IPS DF 19.7 (cell line): Measurements from ENCODE around the gene ASB9.
"Not testable (repeated sequence)": the region's sequence is repeated elsewhere in the genome, so short reads cannot be mapped to it uniquely, and the experiment has no call there.

ENCODE experiments used
- DNase-seq: peaks from one replicate; pipeline ENCODE4 v3.0.0-alpha.2; 2013; ENCODE audit warnings: low read depth, low spot score

Gene ASB9

DNA sequence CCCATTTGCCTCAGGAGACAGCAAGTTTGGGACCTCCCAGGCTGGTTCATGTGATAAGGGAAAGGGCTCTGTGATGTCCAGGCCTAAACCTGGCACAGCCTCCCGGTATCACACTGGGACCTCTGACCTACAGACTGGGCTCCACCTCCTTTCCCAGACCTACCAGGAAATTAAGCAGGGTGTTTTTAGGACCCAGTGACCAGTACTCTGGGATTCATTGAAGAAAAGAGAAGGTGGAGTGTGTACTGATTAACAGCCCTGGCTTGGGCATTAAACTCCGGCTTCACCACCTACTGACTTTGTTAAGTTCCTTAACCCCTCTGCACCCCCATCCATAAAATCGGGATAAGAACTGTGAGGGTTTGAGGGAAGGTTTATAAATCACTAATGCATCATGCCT lies 28.6 kb downstream of the ASB9 start:
- no peak for DNase-seq

DNA sequence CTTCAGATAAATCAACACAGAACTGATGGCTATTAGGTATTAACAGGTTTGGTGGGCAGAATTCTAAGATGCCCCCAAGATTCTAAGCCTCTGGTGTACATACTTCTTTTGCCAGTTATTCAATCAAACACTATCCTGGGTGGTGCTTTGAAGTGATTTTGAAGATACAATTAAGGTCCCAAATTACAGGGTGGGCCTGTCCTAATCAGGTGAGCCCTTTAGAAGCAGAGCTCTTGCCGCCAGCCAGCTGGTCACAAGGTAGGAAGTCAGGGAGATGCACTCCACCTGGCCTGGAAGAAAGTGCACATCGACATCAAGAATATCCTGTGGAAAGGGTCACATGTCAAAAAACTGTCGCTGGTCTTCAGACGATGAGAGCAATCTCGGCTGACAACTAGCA lies 29.5 kb downstream of the ASB9 start:
- DNase-seq, result no peak

DNA sequence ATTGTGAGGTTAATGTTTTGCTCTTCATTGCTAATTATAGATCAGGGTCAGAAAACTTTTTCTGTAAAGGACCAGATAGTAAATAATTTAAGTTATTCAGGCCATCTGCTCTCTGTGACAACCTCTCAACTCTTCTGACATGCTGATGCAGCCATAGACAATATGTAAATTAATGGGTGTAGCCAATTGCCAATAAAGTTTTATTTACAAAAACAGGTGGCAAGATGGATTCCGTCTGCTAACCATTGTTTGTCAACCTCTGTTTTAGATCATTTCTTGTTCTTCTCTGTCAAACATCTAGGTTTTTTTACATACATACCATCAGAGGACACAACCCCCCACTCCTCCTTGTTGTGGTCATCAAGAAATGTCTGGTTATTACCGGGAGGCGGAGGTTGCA lies 33.7 kb downstream of the ASB9 start:
- DNase-seq, result no peak

GRCh38 chrX:15235001-15235400 lies 34.9 kb downstream of the ASB9 start:
- no peak for DNase-seq

- no peak for DNase-seq
Observed at GRCh38 chrX:15233416-15234015, 36.4 kb downstream of the ASB9 start.

DNA sequence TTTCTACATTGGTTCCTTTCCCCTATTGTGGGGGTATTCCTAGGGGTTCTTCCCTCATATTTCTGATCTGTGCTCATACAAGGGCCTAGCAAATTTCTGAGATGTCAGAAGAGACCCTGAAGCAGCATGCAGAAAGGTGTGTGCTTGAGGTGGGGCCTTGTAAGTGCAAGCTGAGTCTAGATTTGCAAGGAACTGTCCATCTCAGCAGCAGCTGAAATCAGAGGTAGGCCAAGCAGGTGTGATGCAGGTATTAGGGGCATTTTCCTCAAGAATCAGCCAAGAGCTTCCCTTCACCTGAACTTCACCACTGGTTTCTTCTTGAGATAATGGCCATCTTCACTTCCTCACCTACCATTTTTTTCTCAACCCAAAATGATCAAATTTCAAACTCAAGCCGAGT lies 45.1 kb downstream of the ASB9 start:
- DNase-seq, result no peak

- no peak for DNase-seq
Observed at GRCh38 chrX:15221321-15221720, 48.6 kb downstream of the ASB9 start.

- DNase-seq, result no peak
Observed at GRCh38 chrX:15217161-15217560, 52.7 kb downstream of the ASB9 start.

DNA sequence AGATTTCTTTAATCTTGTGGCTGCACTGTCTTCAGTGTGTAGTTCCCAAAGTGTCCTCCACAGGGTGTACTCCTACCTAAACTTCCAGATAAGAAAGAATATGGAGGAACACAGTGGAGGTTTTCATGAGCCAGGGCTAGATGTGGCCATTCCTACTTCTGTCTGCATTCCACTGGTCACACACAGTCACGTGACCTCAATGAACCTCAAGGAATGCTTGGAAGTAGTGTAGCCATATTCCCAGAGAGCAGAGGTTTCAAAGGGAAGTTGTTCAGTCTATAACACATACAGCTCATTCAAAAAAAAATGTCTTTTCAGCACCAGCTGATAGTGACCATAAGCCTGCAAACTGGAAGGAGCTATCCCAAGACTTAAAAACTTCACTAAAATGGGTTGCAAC lies 53.6 kb downstream of the ASB9 start:
- no peak for DNase-seq

- no peak for DNase-seq
Observed at GRCh38 chrX:15215366-15215765, 54.5 kb downstream of the ASB9 start.

- DNase-seq, result no peak
Observed at GRCh38 chrX:15214588-15214987, 55.3 kb downstream of the ASB9 start.

DNA sequence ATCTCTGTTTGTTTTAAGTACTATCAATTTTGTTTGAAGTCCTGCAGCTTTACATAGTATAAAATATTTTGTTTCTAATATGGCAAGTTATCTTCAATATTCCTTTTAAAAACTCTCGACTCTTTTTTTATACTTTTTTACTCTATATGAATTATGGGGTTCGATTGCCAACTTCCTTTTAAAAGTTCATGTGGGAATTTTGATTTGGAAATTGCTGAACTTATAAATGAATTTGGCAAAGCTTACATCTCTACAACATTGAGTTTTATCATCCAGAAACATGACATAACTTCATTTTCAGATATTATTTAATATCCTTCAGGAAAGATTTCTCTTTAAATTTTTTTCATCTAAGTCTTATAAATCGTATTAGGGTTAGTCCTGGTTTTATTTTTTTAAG lies 60.8 kb downstream of the ASB9 start:
- no peak for DNase-seq

- DNase-seq, result no peak
Observed at GRCh38 chrX:15207994-15208393, 61.9 kb downstream of the ASB9 start.

DNA sequence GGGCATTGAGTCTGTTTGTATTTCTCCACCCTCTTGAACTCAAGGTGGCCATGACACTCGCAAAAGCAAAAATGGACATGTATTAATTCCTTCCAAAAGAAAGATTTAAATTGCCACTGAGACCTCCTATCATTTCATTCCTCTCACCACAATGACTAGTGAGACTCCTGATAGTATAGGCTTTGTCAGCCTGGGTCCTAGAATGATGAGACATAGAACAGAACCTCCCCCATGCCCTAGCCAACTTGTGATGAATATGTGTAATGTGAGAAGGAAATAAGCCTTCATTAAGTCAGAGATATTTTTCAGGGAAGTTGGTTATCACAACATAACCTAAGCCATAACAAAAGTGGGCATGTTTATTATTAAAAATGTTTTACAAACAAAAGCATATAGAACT lies 62.5 kb downstream of the ASB9 start:
- DNase-seq, result no peak

- no peak for DNase-seq
Observed at GRCh38 chrX:15206306-15206705, 63.6 kb downstream of the ASB9 start.

GRCh38 chrX:15204130-15204751 lies 65.6 kb downstream of the ASB9 start:
- no peak for DNase-seq

DNA sequence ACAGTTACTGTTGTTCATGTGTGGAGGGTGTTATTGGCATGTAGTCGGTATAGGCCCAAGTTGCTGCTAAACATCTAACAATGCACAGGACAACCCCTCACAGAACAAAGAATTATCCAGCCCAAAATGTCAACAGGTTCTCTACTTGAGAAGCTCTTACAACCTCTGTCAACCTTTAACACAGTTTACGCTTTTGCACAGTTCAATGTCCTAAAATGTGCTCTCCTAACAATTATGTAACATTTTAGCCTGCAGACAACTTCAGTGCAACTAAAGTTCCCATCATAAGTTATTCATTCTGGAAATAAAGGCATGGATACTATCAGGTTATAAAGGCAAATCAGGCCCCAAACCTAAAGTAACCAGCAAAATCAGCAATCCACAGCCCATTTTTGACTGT lies 66.2 kb downstream of the ASB9 start:
- no peak for DNase-seq

- no peak for DNase-seq
Observed at GRCh38 chrX:15202454-15203177, 67.3 kb downstream of the ASB9 start.

DNA sequence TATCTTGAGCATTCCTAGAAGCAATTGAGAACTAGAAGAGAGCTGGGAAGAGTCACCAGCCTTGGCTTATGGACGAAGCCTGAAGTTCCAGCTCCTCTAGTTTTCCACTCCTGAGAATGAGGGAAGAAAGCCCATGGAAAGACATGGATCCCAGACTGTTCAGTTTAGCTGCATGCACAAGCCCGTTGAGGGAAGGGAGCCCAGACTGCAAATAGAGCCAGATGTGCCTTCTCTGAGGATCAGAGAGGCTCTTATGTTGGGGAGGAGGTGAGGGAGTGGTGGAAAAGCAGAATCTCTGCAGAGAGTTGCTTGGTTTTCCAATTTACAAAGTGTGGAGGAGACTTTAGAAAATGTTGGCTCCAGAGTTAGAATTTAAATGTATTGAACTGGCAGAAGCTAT lies 69.0 kb downstream of the ASB9 start:
- DNase-seq, result no peak

DNA sequence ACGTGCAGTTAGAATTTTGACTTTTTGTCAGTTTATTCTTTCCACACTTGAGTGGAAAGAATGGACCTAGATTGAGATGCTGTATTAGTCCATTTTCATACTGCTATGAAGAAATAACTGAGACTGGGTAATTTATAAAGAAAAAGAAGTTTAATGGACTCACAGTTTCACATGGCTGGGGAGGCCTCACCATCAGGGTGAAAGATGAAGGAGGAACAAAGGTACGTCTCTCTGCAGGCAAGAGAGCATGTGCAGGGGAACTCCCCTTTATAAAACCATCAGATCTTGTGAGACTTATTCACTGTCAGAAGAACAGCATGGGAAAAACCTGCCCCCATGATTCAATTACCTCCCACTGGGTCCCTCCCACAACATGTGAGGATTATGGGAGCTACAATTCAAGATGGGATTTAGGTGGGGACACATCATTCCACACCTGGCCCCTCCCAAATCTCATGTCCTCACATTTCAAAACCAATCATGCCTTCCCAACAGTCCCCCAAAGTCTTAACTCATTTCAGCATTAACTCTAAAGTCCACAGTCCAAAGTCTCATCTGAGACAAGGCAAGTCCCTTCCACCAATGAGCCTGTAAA lies 71.2 kb downstream of the ASB9 start:
- not testable (repeated sequence) for DNase-seq

DNA sequence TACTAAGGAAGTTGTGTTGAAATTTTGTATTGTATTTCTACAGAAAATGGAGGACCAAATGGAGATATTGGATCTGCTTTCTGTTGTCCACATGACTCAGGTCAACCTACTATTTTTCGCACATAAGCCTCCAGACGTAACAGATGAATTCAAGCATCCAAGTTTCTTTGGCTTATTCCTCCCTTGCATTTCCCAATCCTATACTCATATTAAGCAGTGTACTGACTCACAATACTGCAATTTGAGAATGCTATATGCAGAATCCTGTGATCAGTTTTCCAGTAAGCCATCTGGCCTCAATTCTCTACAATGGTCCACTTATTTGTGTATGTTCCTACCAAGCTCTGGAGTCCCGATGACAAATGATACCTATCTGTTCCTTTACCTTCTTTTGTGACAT lies 75.7 kb downstream of the ASB9 start:
- no peak for DNase-seq
